GM12878 (cell line): Measurements from ENCODE around the gene ZNF474. TPM values are rescaled to one million over a fixed set of nuclear protein-coding genes. Genes with fewer than 3 reads are reported as not detected.

Experiments
- ATAC-seq: fragments of 200-7000 bp; cut with Tn5 transposase; 3 replicates; pipeline ENCODE4 v1.9.1; 2020; ENCODE audit warnings: mild to moderate bottlenecking, moderate library complexity
- BruUV-seq: library from RNA; stranded (reverse); fragments of 400-500 nt; replicated peaks from 2 replicates; lab custom pipeline; 2021; lab: Mats Ljungman, UMichigan
- CTCF ChIA-PET: fragments of 300-600 bp; sonication (Branson Sonifier 250); formaldehyde crosslinking; extraction: SDS; loops from one replicate; lab custom pipeline; 2021; ENCODE audit warnings: inconsistent platforms; lab: Yijun Ruan, JAX
- POLR2A ChIA-PET: fragments of 350-600 bp; formaldehyde crosslinking; extraction: SDS; loops from one replicate; lab custom pipeline; 2021; ENCODE audit warnings: inconsistent platforms; lab: Charles Lee
- RAD21 ChIA-PET: fragments of 300-600 bp; sonication (Branson Sonifier 250); formaldehyde crosslinking; loops from one replicate; lab custom pipeline; 2023; ENCODE audit warnings: antibody characterized with exemption; ENCODE audit not compliant: unreplicated experiment; lab: Charles Lee
- SMC1A ChIA-PET: fragments of 300-600 bp; sonication (Branson Sonifier 250); formaldehyde crosslinking; loops from one replicate; lab custom pipeline; 2023; ENCODE audit not compliant: unreplicated experiment, uncharacterized antibody; lab: Charles Lee
- DNase-seq: peaks from one replicate; pipeline ENCODE4 v3.0.0-alpha.2; 2011; ENCODE audit warnings: low read depth, low spot score
- FAIRE-seq: peaks from 3 replicates; lab custom pipeline; 2011; peaks lifted over from hg19 to GRCh38; lab: Jason Lieb, UNC
- H2AFZ ChIP-seq: 2 replicates; pipeline ENCODE4 v1.6.0; 2011; ENCODE audit warnings: low read depth, low read length, control low read depth; ENCODE audit not compliant: control insufficient read depth
- H3K27ac ChIP-seq: 2 replicates; pipeline ENCODE4 v1.5.1; 2011; ENCODE audit warnings: control low read depth; ENCODE audit not compliant: control insufficient read depth, insufficient read depth
- H3K27me3 ChIP-seq, 2 experiments: replicated peaks in 1 of 2; 2 replicates each; pipeline versions ENCODE4 v1.6.0 to v1.6.1; 2011; ENCODE audit warnings: low read length in 1 of 2; ENCODE audit not compliant: control insufficient read depth in 2 of 2, insufficient read depth in 2 of 2
- H3K36me3 ChIP-seq, 2 experiments: 2 replicates each; pipeline ENCODE4 v1.5.1; 2011; ENCODE audit warnings: low read length in 1 of 2; ENCODE audit not compliant: control insufficient read depth in 2 of 2, insufficient read depth in 2 of 2
- H3K4me1 ChIP-seq: 2 replicates; pipeline ENCODE4 v1.6.1; 2011; ENCODE audit warnings: mild to moderate bottlenecking, low read length, moderate library complexity, mixed read lengths; ENCODE audit not compliant: control insufficient read depth, insufficient read depth
- H3K4me2 ChIP-seq: 2 replicates; pipeline ENCODE4 v1.6.0; 2011; ENCODE audit warnings: control low read depth; ENCODE audit not compliant: control insufficient read depth, insufficient read depth
- H3K4me3 ChIP-seq: fragments of 200-600 bp; sonication (generic); 2 replicates; pipeline ENCODE4 v1.5.1; 2016
- H3K79me2 ChIP-seq: 2 replicates; pipeline ENCODE4 v1.6.0; 2011; ENCODE audit warnings: low read length; ENCODE audit not compliant: control insufficient read depth, insufficient read depth
- H3K9ac ChIP-seq: 2 replicates; pipeline ENCODE4 v1.8.0; 2011; ENCODE audit warnings: low read length, control low read depth, mixed read lengths; ENCODE audit not compliant: control insufficient read depth, insufficient read depth
- H3K9me3 ChIP-seq: replicated peaks from 3 replicates; pipeline ENCODE4 v1.5.1; 2011; ENCODE audit warnings: mild to moderate bottlenecking, low read length; ENCODE audit not compliant: control insufficient read depth, insufficient read depth
- H4K20me1 ChIP-seq: 2 replicates; pipeline ENCODE4 v1.6.0; 2011; ENCODE audit not compliant: control insufficient read depth, insufficient read depth
- BCL11A ChIP-seq: IDR thresholded peaks from 2 replicates; pipeline ENCODE4 v1.6.1; 2011; ENCODE audit warnings: low read depth, low read length
- EP300 ChIP-seq, 2 experiments: fragments of 150-350 bp in 1 of 2; IDR thresholded peaks; 2 replicates each; pipeline ENCODE4 v1.6.1; 2011 to 2012; ENCODE audit warnings: low read depth in 2 of 2, low read length in 2 of 2, borderline replicate concordance in 1 of 2, improper control_type of control experiment in 1 of 2, inconsistent platforms in 1 of 2; ENCODE audit not compliant: control insufficient read depth in 1 of 2
- ETV6 ChIP-seq, 2 experiments: fragments of 450-650 bp in 1 of 2; IDR thresholded peaks in 1 of 2; conservative IDR thresholded peaks in 1 of 2; 2 replicates each; pipeline ENCODE4 v1.6.1; 2014; ENCODE audit warnings: antibody characterized with exemption in 1 of 2, borderline replicate concordance in 1 of 2, low read depth in 1 of 2, mild to moderate bottlenecking in 1 of 2, moderate library complexity in 1 of 2
- FOXM1 ChIP-seq: IDR thresholded peaks from 2 replicates; pipeline ENCODE4 v1.6.1; 2012; ENCODE audit warnings: low read depth, mild to moderate bottlenecking, inconsistent platforms, low read length, moderate library complexity
- NR2C1 ChIP-seq: fragments of 450-650 bp; IDR thresholded peaks from 2 replicates; pipeline ENCODE4 v1.6.1; 2017; ENCODE audit warnings: antibody characterized with exemption, mild to moderate bottlenecking, moderate library complexity
- POLR2A ChIP-seq: IDR thresholded peaks from 2 replicates; pipeline ENCODE4 v1.6.1; 2011; ENCODE audit warnings: low read depth, mild to moderate bottlenecking, low read length
- RCOR1 ChIP-seq: conservative IDR thresholded peaks from 2 replicates; pipeline ENCODE4 v1.6.1; 2012; ENCODE audit warnings: low read depth, low read length, improper control_type of control experiment
- SIN3A ChIP-seq: IDR thresholded peaks from 2 replicates; pipeline ENCODE4 v1.6.1; 2012; ENCODE audit warnings: low read depth, low read length, improper control_type of control experiment
- ZBED1 ChIP-seq: IDR thresholded peaks from 2 replicates; pipeline ENCODE4 v1.6.1; 2016; ENCODE audit warnings: borderline replicate concordance
- ZNF622 ChIP-seq: fragments of 450-650 bp; IDR thresholded peaks from 2 replicates; pipeline ENCODE4 v1.6.1; 2017; ENCODE audit warnings: mild to moderate bottlenecking, inconsistent platforms
- WGBS: methylation state at CpG from one replicate; pipeline ENCODE4 v1.1.6; 2016; ENCODE audit warnings: low lambda C conversion rate; ENCODE audit not compliant: insufficient replicate concordance, insufficient coverage; ENCODE audit errors: missing lambda C conversion rate; 5-methylcytosine and 5-hydroxymethylcytosine counted together
- in situ Hi-C: fragments of 300-500 bp; cut with MboI; formaldehyde crosslinking; loops from 9 replicates; pipeline ENCODE4 v1.14.3; 2018; ENCODE audit warnings: mixed read lengths
- intact Hi-C: fragments of 100-400 bp; cut with micrococcal nuclease; formaldehyde crosslinking; loops from one replicate; pipeline ENCODE4 v1.14.2; 2022; ENCODE audit not compliant: unreplicated experiment
- polyA plus RNA-seq, 11 experiments: library from polyadenylated mRNA; depleted of rRNA in 4 of 11; unstranded in 6 of 11; stranded (reverse) in 5 of 11; fragments of >200 nt; fragmentation: Nextera tagmentation in 4 of 11; fragmentation: Illumina TruSeq in 1 of 11; extraction: Ambion mirVana in 4 of 11; extraction: Trizol in 1 of 11; gene quantifications; 1 replicate in 1 of 11; 2 replicates in 10 of 11; pipeline versions ENCODE4 v1.2.1 to v1.2.3, GENCODE V29; 2011 to 2016; ENCODE audit warnings: inconsistent platforms in 2 of 11, missing spikeins in 2 of 11, low read depth in 1 of 11
- total RNA-seq, 4 experiments: library from RNA; depleted of rRNA in 3 of 4; stranded (reverse); fragments of >200 nt in 3 of 4; fragmentation: Illumina TruSeq in 1 of 4; extraction: Trizol in 1 of 4; gene quantifications; 2 replicates each; pipeline versions ENCODE4 v1.2.1 to v1.2.3, GENCODE V29; 2013 to 2021
- TF ChIP-seq, protein P1 (sequence below): fragments of 450-650 bp; IDR thresholded peaks from 2 replicates; pipeline ENCODE4 v1.6.1; 2016; ENCODE audit warnings: mild to moderate bottlenecking, moderate library complexity, borderline replicate concordance
- TF ChIP-seq, protein P2 (sequence below): IDR thresholded peaks from 2 replicates; pipeline ENCODE4 v1.6.1; 2011; ENCODE audit warnings: borderline replicate concordance, low read depth, mild to moderate bottlenecking, moderate library complexity, mixed read lengths, low read length; ENCODE audit not compliant: insufficient read depth; ENCODE audit errors: extremely low read length
- TF ChIP-seq, protein P3 (sequence below): fragments of 450-650 bp; IDR thresholded peaks from 2 replicates; pipeline ENCODE4 v1.6.1; 2014; ENCODE audit warnings: mild to moderate bottlenecking

The ZNF474 gene
- total and polyA plus RNA-seq, 10 of the 15 experiments (the other 5 are each of a cell fraction or from before 2014, with no cell fraction given) = 0.06 to 0.97 (median 0.13) TPM; not detected in 3

DNA sequence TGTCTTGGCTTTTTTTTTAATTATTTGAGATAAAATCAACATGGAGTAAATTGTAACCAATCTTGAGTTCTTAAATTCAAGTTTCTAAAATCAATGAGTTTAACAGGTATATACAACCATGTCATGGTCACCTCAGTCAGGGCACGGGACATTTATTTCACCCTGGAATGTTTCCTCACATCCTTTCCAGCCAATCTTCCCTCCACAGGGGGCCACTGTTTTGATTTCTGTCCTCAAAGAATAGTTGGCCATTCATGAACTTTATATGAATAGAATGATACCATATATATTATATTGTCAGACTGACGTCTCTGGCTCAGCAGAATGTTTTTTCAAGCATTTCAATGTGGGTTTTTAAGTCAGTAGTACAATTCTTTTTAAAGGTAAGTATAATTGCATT lies 806 bp downstream of the ZNF474 start (continued):
- TF ChIP-seq, protein P1, sequence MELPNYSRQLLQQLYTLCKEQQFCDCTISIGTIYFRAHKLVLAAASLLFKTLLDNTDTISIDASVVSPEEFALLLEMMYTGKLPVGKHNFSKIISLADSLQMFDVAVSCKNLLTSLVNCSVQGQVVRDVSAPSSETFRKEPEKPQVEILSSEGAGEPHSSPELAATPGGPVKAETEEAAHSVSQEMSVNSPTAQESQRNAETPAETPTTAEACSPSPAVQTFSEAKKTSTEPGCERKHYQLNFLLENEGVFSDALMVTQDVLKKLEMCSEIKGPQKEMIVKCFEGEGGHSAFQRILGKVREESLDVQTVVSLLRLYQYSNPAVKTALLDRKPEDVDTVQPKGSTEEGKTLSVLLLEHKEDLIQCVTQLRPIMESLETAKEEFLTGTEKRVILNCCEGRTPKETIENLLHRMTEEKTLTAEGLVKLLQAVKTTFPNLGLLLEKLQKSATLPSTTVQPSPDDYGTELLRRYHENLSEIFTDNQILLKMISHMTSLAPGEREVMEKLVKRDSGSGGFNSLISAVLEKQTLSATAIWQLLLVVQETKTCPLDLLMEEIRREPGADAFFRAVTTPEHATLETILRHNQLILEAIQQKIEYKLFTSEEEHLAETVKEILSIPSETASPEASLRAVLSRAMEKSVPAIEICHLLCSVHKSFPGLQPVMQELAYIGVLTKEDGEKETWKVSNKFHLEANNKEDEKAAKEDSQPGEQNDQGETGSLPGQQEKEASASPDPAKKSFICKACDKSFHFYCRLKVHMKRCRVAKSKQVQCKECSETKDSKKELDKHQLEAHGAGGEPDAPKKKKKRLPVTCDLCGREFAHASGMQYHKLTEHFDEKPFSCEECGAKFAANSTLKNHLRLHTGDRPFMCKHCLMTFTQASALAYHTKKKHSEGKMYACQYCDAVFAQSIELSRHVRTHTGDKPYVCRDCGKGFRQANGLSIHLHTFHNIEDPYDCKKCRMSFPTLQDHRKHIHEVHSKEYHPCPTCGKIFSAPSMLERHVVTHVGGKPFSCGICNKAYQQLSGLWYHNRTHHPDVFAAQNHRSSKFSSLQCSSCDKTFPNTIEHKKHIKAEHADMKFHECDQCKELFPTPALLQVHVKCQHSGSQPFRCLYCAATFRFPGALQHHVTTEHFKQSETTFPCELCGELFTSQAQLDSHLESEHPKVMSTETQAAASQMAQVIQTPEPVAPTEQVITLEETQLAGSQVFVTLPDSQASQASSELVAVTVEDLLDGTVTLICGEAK = no peak
- no peak for TF ChIP-seq ZBED1

DNA sequence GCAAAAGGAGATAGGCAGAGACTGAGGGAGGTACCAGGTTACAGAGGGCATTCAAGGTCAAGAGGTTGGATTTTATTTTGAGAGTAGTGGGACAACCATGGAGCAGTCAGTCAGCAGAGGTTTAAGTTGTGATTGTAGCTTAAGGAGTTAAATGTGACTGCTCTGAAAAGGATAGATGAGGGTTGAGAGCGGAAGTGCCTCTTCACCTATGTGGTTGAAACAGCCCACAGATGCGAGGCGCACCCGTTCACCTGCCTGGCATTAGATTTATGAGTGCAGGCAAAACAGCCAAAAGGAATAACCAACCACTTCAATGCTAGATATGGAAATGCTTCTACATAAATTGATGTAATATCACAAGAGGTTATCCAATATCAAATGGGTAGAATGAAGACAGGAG lies 8.4 kb downstream of the ZNF474 start:
- CTCF ChIA-PET = interaction anchor here (1.9 kb wide), 1 partner anchor 9 kb away, joined by 4 read pairs; no protein-coding TSS in a partner anchor
- H3K36me3 ChIP-seq = no peaks in the 10 kb centered on the region
- H3K4me2 ChIP-seq = no peak overlapping the region
- no peak overlapping the region for H2AFZ ChIP-seq
- no peaks in the 10 kb centered on the region for H3K9me3 ChIP-seq
- FAIRE-seq = no peak
- H3K27me3 ChIP-seq = no peaks in the 10 kb centered on the region
- 82% methylated on average over 4 of the region's 4 CpGs for WGBS
- POLR2A ChIA-PET = no interaction called here
- SMC1A ChIA-PET = no interaction called here
- no peak for ATAC-seq
- no peaks in the 10 kb centered on the region for H3K4me1 ChIP-seq
- H3K79me2 ChIP-seq = no peaks in the 10 kb centered on the region
- H3K9ac ChIP-seq = no peak overlapping the region
- H3K4me3 ChIP-seq = no peak overlapping the region
- intact Hi-C loops = no loop called here
- RAD21 ChIA-PET = no interaction called here
- in situ Hi-C loops = no loop called here
- no peak overlapping the region for H3K27ac ChIP-seq
- no peaks in the 10 kb centered on the region for H4K20me1 ChIP-seq
- DNase-seq = no peak
- no TSS peak for BruUV-seq
- TF ChIP-seq ETV6 (conservative IDR thresholded peaks at IDR 0.05 in 1 of 2, IDR thresholded peaks at IDR 0.05 in 1 of 2; ENCODE audit: borderline replicate concordance in 1 of 2, low read depth in 1 of 2) (no peak), NR2C1 (no peak), EP300 (IDR thresholded peaks at IDR 0.05; ENCODE audit: borderline replicate concordance in 1 of 2, control insufficient read depth in 1 of 2, low read depth in 2 of 2, low read length in 2 of 2) (no peak), FOXM1 (no peak), BCL11A (no peak), SIN3A (no peak), POLR2A (no peak), ZNF622 (no peak), RCOR1 (no peak)
- TF ChIP-seq, protein P2, sequence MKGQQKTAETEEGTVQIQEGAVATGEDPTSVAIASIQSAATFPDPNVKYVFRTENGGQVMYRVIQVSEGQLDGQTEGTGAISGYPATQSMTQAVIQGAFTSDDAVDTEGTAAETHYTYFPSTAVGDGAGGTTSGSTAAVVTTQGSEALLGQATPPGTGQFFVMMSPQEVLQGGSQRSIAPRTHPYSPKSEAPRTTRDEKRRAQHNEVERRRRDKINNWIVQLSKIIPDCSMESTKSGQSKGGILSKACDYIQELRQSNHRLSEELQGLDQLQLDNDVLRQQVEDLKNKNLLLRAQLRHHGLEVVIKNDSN = no peak
- TF ChIP-seq, protein P3, sequence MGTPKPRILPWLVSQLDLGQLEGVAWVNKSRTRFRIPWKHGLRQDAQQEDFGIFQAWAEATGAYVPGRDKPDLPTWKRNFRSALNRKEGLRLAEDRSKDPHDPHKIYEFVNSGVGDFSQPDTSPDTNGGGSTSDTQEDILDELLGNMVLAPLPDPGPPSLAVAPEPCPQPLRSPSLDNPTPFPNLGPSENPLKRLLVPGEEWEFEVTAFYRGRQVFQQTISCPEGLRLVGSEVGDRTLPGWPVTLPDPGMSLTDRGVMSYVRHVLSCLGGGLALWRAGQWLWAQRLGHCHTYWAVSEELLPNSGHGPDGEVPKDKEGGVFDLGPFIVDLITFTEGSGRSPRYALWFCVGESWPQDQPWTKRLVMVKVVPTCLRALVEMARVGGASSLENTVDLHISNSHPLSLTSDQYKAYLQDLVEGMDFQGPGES = no peak
